Astrocyte (in vitro differentiated cells and primary cell): ENCODE measurements around the gene ZNF74.
"Not testable (repeated sequence)": the region's sequence is repeated elsewhere in the genome, so short reads cannot be mapped to it uniquely, and the experiment has no call there.

Experiments used
- EZH2 ChIP-seq: IDR thresholded peaks from 2 replicates; pipeline ENCODE4 v1.6.1; 2012; ENCODE audit warnings: mild to moderate bottlenecking, low read length, inconsistent platforms; ENCODE audit not compliant: insufficient read depth
- TF ChIP-seq, protein P1 (sequence below): IDR thresholded peaks from 2 replicates; pipeline ENCODE4 v1.5.1; 2011; ENCODE audit warnings: low read depth, mild to moderate bottlenecking, inconsistent platforms, low read length, moderate library complexity; ENCODE audit not compliant: insufficient read depth

DNA sequence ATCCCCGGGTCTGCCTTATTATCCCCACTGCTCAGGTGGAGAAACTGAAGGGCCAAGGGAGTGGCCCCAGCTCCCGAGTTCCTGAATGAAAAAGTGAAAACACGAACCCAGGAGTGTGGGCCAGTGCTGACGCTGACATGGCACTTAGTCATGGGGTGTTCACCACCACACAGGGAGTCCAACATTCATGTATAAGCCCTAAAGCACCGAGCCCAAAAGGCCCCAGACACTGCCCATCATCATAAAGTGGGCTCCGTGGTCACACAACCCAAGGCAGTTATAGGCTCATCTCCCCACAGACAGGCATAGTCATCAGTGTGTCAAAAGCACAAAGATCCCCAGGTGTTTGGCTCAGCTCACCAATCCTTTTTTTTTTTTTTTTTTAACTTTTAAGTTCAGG, 41.4 kb upstream of the ZNF74 start:
- TF ChIP-seq, protein P1, sequence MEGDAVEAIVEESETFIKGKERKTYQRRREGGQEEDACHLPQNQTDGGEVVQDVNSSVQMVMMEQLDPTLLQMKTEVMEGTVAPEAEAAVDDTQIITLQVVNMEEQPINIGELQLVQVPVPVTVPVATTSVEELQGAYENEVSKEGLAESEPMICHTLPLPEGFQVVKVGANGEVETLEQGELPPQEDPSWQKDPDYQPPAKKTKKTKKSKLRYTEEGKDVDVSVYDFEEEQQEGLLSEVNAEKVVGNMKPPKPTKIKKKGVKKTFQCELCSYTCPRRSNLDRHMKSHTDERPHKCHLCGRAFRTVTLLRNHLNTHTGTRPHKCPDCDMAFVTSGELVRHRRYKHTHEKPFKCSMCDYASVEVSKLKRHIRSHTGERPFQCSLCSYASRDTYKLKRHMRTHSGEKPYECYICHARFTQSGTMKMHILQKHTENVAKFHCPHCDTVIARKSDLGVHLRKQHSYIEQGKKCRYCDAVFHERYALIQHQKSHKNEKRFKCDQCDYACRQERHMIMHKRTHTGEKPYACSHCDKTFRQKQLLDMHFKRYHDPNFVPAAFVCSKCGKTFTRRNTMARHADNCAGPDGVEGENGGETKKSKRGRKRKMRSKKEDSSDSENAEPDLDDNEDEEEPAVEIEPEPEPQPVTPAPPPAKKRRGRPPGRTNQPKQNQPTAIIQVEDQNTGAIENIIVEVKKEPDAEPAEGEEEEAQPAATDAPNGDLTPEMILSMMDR = not testable (repeated sequence)
- not testable (repeated sequence) for TF ChIP-seq EZH2
